ENCODE measurements around the gene PLPPR1. TPM values are rescaled to one million over a fixed set of nuclear protein-coding genes. Genes with fewer than 3 reads are reported as not detected.

PLPPR1 gene
- total and polyA plus RNA-seq, 4 donors = 1.2 to 26.3 (median 2.4) TPM

- Histone ChIP-seq H3K4me1 (ENCODE audit: control insufficient read depth in 4 of 4, insufficient read depth in 4 of 4, low read length in 3 of 4) (no peaks in the 10 kb centered on the region), H3K27ac (ENCODE audit: low read depth in 1 of 2, low read length in 2 of 2) (no peak overlapping the region), H3K9me3 (ENCODE audit: control insufficient read depth in 4 of 4, low read length in 3 of 4) (no peaks in the 10 kb centered on the region), H3K9ac (ENCODE audit: low read depth in 1 of 2, low read length in 2 of 2) (no peak overlapping the region), H3K36me3 (ENCODE audit: control insufficient read depth in 4 of 4, insufficient read depth in 3 of 4, low read depth in 1 of 4, low read length in 3 of 4) (no peaks in the 10 kb centered on the region), H3K27me3 (ENCODE audit: control insufficient read depth in 4 of 4, insufficient read depth in 4 of 4, low read length in 3 of 4) (no peaks in the 10 kb centered on the region), H3K4me3 (ENCODE audit: low read depth in 1 of 3, low read length in 3 of 3) (no peak overlapping the region)
- no peak for DNase-seq (ENCODE audit: low spot score)
- no peak for TF ChIP-seq TAF1 (conservative IDR thresholded peaks at IDR 0.05)
- no peak for TF ChIP-seq EGR1 (IDR thresholded peaks at IDR 0.05; ENCODE audit: low read depth in 2 of 2)
- no peak for TF ChIP-seq FOXA1 (IDR thresholded peaks at IDR 0.05)
- TF ChIP-seq, protein P1, sequence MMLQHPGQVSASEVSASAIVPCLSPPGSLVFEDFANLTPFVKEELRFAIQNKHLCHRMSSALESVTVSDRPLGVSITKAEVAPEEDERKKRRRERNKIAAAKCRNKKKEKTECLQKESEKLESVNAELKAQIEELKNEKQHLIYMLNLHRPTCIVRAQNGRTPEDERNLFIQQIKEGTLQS (IDR thresholded peaks at IDR 0.05) = no peak
- TF ChIP-seq RAD21 (IDR thresholded peaks at IDR 0.05) = no peak
- TF ChIP-seq FOXA2 (IDR thresholded peaks at IDR 0.05) = no peak
- no peak for TF ChIP-seq YY1 (IDR thresholded peaks at IDR 0.05)
- TF ChIP-seq NR2F2 (IDR thresholded peaks at IDR 0.05) = no peak
- no peak for TF ChIP-seq SP1 (IDR thresholded peaks at IDR 0.05)
- TF ChIP-seq MAX (IDR thresholded peaks at IDR 0.05) = no peak
- no peak for TF ChIP-seq HNF4A (conservative IDR thresholded peaks at IDR 0.05)
- no peak for TF ChIP-seq GABPA (IDR thresholded peaks at IDR 0.05 in 1 of 2, conservative IDR thresholded peaks at IDR 0.05 in 1 of 2)
- no peak for TF ChIP-seq RXRA (IDR thresholded peaks at IDR 0.05)
- TF ChIP-seq JUND (IDR thresholded peaks at IDR 0.05) = no peak
- TF ChIP-seq CTCF (IDR thresholded peaks at IDR 0.05; ENCODE audit: low read depth, low read length, missing input control) = no peak
- no peak for TF ChIP-seq ZBTB33 (IDR thresholded peaks at IDR 0.05)
- no peak for TF ChIP-seq HNF4G (IDR thresholded peaks at IDR 0.05)
- TF ChIP-seq, protein P2, sequence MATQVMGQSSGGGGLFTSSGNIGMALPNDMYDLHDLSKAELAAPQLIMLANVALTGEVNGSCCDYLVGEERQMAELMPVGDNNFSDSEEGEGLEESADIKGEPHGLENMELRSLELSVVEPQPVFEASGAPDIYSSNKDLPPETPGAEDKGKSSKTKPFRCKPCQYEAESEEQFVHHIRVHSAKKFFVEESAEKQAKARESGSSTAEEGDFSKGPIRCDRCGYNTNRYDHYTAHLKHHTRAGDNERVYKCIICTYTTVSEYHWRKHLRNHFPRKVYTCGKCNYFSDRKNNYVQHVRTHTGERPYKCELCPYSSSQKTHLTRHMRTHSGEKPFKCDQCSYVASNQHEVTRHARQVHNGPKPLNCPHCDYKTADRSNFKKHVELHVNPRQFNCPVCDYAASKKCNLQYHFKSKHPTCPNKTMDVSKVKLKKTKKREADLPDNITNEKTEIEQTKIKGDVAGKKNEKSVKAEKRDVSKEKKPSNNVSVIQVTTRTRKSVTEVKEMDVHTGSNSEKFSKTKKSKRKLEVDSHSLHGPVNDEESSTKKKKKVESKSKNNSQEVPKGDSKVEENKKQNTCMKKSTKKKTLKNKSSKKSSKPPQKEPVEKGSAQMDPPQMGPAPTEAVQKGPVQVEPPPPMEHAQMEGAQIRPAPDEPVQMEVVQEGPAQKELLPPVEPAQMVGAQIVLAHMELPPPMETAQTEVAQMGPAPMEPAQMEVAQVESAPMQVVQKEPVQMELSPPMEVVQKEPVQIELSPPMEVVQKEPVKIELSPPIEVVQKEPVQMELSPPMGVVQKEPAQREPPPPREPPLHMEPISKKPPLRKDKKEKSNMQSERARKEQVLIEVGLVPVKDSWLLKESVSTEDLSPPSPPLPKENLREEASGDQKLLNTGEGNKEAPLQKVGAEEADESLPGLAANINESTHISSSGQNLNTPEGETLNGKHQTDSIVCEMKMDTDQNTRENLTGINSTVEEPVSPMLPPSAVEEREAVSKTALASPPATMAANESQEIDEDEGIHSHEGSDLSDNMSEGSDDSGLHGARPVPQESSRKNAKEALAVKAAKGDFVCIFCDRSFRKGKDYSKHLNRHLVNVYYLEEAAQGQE (IDR thresholded peaks at IDR 0.05) = no peak
- WGBS = 80% methylated on average over 2 of the region's 2 CpGs
These were observed 85.8 kb downstream of the PLPPR1 start for GRCh38 chr9:101114317-101114716.
